HepG2 (cell line): ENCODE data around the gene TMEM151A. TPM values are rescaled to one million over a fixed set of nuclear protein-coding genes. Genes with fewer than 3 reads are reported as not detected.

Experiments used
- AKAP8 ChIP-seq: sonication (generic); formaldehyde crosslinking; IDR thresholded peaks from 2 replicates; pipeline ENCODE4 v1.5.1; 2020; ENCODE audit warnings: mild to moderate bottlenecking, missing genetic modification reagents
- IKZF1 ChIP-seq: fragments of 450-650 bp; IDR thresholded peaks from 2 replicates; pipeline ENCODE4 v1.7.1; 2016
- KAT7 ChIP-seq: IDR thresholded peaks from 2 replicates; pipeline ENCODE4 v1.6.1; 2018; ENCODE audit warnings: borderline replicate concordance, missing compliant biosample characterization
- RFXANK ChIP-seq: IDR thresholded peaks from 2 replicates; pipeline ENCODE4 v1.6.1; 2016
- SIN3B ChIP-seq: fragments of 150-350 bp; IDR thresholded peaks from 2 replicates; pipeline ENCODE4 v1.6.1; 2014; ENCODE audit warnings: low read length
- SMAD1 ChIP-seq: sonication (generic); formaldehyde crosslinking; IDR thresholded peaks from 2 replicates; pipeline ENCODE4 v1.4.0; 2020; ENCODE audit warnings: missing genetic modification reagents, low read depth, mild to moderate bottlenecking, borderline replicate concordance
- U2AF1 ChIP-seq: fragments of 200-400 bp; formaldehyde crosslinking; optimal IDR thresholded peaks from 2 replicates; pipeline ENCODE3; 2017; ENCODE audit warnings: mild to moderate bottlenecking, low read depth, low read length
- ZBTB26 ChIP-seq: IDR thresholded peaks from 2 replicates; pipeline ENCODE4 v1.6.1; 2016; ENCODE audit warnings: missing compliant biosample characterization, missing genetic modification reagents, borderline replicate concordance
- ZFP82 ChIP-seq: sonication (generic); formaldehyde crosslinking; IDR thresholded peaks from 2 replicates; pipeline ENCODE4 v1.5.1; 2020; ENCODE audit warnings: mild to moderate bottlenecking, missing genetic modification reagents, borderline replicate concordance
- ZIK1 ChIP-seq: sonication (generic); formaldehyde crosslinking; IDR thresholded peaks from 2 replicates; pipeline ENCODE4 v1.5.0; 2020; ENCODE audit warnings: mild to moderate bottlenecking, low read depth, missing genetic modification reagents, borderline replicate concordance
- ZNF235 ChIP-seq: sonication (generic); formaldehyde crosslinking; IDR thresholded peaks from 2 replicates; pipeline ENCODE4 v1.8.1; 2023; ENCODE audit warnings: mild to moderate bottlenecking, missing genetic modification reagents, borderline replicate concordance
- ZNF282 ChIP-seq: fragments of 450-650 bp; IDR thresholded peaks from 2 replicates; pipeline ENCODE4 v1.6.1; 2018; ENCODE audit not compliant: partially characterized antibody
- ZNF30 ChIP-seq: sonication (generic); formaldehyde crosslinking; IDR thresholded peaks from 2 replicates; pipeline ENCODE4 v1.5.0; 2020; ENCODE audit warnings: mild to moderate bottlenecking, missing genetic modification reagents
- ZNF674 ChIP-seq: sonication (generic); formaldehyde crosslinking; IDR thresholded peaks from 2 replicates; pipeline ENCODE4 v1.5.0; 2020; ENCODE audit warnings: low read depth, mild to moderate bottlenecking, missing genetic modification reagents
- ZNF749 ChIP-seq: sonication (generic); formaldehyde crosslinking; IDR thresholded peaks from 2 replicates; pipeline ENCODE4 v1.8.0; 2022; ENCODE audit warnings: mild to moderate bottlenecking, missing genetic modification reagents, moderate library complexity, borderline replicate concordance
- ZNF75D ChIP-seq: sonication (generic); formaldehyde crosslinking; IDR thresholded peaks from 2 replicates; pipeline ENCODE4 v1.8.1; 2023; ENCODE audit warnings: missing genetic modification reagents, mild to moderate bottlenecking, borderline replicate concordance
- ZNF839 ChIP-seq: sonication (generic); formaldehyde crosslinking; IDR thresholded peaks from 2 replicates; pipeline ENCODE4 v1.4.0; 2020; ENCODE audit warnings: missing genetic modification reagents, mild to moderate bottlenecking, borderline replicate concordance
- polyA plus RNA-seq, 8 experiments: library from polyadenylated mRNA; depleted of rRNA in 3 of 8; stranded (reverse) in 7 of 8; unstranded in 1 of 8; fragments of >200 nt; fragmentation: Illumina TruSeq in 4 of 8; extraction: Trizol in 4 of 8; gene quantifications; 2 replicates each; pipeline versions ENCODE4 v1.2.1 to v1.2.3, GENCODE V29; 2011 to 2016; ENCODE audit warnings: low read depth in 4 of 8, missing spikeins in 1 of 8, mixed read lengths in 1 of 8; ENCODE audit not compliant: insufficient read depth in 1 of 8
- total RNA-seq, 5 experiments: library from RNA; depleted of rRNA; stranded (reverse); fragments of >200 nt; fragmentation: Illumina TruSeq; extraction: Trizol; gene quantifications; 2 replicates each; pipeline ENCODE4 v1.2.3, GENCODE V29; 2016; ENCODE audit warnings: low read depth in 1 of 5
- TF ChIP-seq, protein P1 (sequence below): sonication (generic); formaldehyde crosslinking; IDR thresholded peaks from 2 replicates; pipeline ENCODE4; 2020; ENCODE audit warnings: missing genetic modification reagents, mild to moderate bottlenecking, borderline replicate concordance
- TF ChIP-seq, protein P2 (sequence below): sonication (generic); formaldehyde crosslinking; IDR thresholded peaks from 2 replicates; pipeline ENCODE4 v1.5.0; 2020; ENCODE audit warnings: missing genetic modification reagents
- TF ChIP-seq, protein P3 (sequence below): sonication (generic); formaldehyde crosslinking; IDR thresholded peaks from 2 replicates; pipeline ENCODE4 v1.9.0; 2021; ENCODE audit warnings: missing genetic modification reagents, borderline replicate concordance

The TMEM151A gene
- total and polyA plus RNA-seq, 2 of the 13 experiments (the other 11 are each of a cell fraction or from before 2014, with no cell fraction given), result 0.18 to 0.33 TPM

DNA sequence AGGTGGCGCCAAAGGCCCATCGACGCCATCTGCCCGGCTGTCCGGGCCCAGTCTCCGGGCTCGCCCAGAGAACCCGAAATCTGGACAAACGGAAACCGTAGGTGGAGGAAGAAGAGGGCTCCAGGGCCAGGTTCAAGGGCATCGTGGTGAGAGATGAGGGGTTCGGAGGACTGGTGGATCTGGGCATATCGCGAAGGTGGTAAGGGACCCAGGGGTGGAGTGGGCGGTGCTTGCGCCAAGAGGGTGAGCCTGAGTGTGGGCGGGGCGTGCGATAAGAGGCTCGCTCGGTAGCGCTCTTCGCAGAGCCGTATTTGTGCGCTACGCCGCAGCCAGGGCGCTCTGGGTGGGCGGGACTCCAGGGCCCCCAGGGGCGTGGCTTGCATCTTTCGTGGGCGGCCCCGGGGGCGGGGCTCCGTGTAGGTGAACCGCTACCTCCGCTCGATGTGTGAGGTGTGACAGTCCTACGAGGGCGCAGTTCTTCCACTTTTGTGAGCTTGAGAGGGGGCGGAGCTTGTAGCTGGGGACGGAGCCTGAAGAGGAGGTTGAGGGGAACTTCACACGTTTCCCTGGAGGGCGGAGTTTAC, 20.4 kb downstream of the TMEM151A start (continued):
- TF ChIP-seq ZNF235 (no peak), ZFP82 (CRISPR knock-in tag) (no peak), ZNF674 (CRISPR knock-in tag) (no peak), SMAD1 (CRISPR knock-in tag) (no peak; the same call in 1 of the 2 replicates), RFXANK (CRISPR knock-in tag) (no peak), ZNF282 (no peak), ZNF839 (CRISPR knock-in tag) (peak; percentile 73; the same call in 1 of the 2 replicates), ZIK1 (CRISPR knock-in tag) (no peak), ZNF749 (0 out of 2 replicates have a peak, but pooled peaks have one; percentile 8), ZBTB26 (CRISPR knock-in tag) (0 out of 2 replicates have a peak, but pooled peaks have one; percentile 9), U2AF1 (no peak), SIN3B (peak; percentile 71), ZNF30 (CRISPR knock-in tag) (no peak), AKAP8 (CRISPR knock-in tag) (no peak), ZNF75D (CRISPR knock-in tag) (no peak), KAT7 (peak; percentile 77; the same call in 1 of the 2 replicates), IKZF1 (no peak)
- TF ChIP-seq, protein P1, sequence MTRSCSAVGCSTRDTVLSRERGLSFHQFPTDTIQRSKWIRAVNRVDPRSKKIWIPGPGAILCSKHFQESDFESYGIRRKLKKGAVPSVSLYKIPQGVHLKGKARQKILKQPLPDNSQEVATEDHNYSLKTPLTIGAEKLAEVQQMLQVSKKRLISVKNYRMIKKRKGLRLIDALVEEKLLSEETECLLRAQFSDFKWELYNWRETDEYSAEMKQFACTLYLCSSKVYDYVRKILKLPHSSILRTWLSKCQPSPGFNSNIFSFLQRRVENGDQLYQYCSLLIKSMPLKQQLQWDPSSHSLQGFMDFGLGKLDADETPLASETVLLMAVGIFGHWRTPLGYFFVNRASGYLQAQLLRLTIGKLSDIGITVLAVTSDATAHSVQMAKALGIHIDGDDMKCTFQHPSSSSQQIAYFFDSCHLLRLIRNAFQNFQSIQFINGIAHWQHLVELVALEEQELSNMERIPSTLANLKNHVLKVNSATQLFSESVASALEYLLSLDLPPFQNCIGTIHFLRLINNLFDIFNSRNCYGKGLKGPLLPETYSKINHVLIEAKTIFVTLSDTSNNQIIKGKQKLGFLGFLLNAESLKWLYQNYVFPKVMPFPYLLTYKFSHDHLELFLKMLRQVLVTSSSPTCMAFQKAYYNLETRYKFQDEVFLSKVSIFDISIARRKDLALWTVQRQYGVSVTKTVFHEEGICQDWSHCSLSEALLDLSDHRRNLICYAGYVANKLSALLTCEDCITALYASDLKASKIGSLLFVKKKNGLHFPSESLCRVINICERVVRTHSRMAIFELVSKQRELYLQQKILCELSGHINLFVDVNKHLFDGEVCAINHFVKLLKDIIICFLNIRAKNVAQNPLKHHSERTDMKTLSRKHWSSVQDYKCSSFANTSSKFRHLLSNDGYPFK (CRISPR knock-in tag), result peak; percentile 85
- TF ChIP-seq, protein P2, sequence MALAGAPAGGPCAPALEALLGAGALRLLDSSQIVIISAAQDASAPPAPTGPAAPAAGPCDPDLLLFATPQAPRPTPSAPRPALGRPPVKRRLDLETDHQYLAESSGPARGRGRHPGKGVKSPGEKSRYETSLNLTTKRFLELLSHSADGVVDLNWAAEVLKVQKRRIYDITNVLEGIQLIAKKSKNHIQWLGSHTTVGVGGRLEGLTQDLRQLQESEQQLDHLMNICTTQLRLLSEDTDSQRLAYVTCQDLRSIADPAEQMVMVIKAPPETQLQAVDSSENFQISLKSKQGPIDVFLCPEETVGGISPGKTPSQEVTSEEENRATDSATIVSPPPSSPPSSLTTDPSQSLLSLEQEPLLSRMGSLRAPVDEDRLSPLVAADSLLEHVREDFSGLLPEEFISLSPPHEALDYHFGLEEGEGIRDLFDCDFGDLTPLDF (CRISPR knock-in tag), result 0 out of 2 replicates have a peak, but pooled peaks have one; percentile 9
- TF ChIP-seq, protein P3, sequence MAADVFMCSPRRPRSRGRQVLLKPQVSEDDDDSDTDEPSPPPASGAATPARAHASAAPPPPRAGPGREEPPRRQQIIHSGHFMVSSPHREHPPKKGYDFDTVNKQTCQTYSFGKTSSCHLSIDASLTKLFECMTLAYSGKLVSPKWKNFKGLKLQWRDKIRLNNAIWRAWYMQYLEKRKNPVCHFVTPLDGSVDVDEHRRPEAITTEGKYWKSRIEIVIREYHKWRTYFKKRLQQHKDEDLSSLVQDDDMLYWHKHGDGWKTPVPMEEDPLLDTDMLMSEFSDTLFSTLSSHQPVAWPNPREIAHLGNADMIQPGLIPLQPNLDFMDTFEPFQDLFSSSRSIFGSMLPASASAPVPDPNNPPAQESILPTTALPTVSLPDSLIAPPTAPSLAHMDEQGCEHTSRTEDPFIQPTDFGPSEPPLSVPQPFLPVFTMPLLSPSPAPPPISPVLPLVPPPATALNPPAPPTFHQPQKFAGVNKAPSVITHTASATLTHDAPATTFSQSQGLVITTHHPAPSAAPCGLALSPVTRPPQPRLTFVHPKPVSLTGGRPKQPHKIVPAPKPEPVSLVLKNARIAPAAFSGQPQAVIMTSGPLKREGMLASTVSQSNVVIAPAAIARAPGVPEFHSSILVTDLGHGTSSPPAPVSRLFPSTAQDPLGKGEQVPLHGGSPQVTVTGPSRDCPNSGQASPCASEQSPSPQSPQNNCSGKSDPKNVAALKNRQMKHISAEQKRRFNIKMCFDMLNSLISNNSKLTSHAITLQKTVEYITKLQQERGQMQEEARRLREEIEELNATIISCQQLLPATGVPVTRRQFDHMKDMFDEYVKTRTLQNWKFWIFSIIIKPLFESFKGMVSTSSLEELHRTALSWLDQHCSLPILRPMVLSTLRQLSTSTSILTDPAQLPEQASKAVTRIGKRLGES (CRISPR knock-in tag), result no peak
